Smooth muscle cell (in vitro differentiated cells): ENCODE data around the gene CENPN. TPM values are rescaled to one million over a fixed set of nuclear protein-coding genes. Genes with fewer than 3 reads are reported as not detected.

Source experiments
- DNase-seq: peaks from one replicate; lab custom pipeline; 2025; ENCODE audit not compliant: unreplicated experiment; lab: John Stamatoyannopoulos, UW
- H2AFZ ChIP-seq: fragments of 200-600 bp; sonication (generic); 2 replicates; pipeline ENCODE4 v1.6.0; 2016; ENCODE audit warnings: antibody characterized with exemption, low read depth, mild to moderate bottlenecking
- H3F3A ChIP-seq: fragments of 200-600 bp; sonication (generic); 2 replicates; pipeline ENCODE4 v1.6.0; 2017; ENCODE audit warnings: antibody characterized with exemption, low read depth
- H3K27ac ChIP-seq: fragments of 200-600 bp; sonication (generic); 2 replicates; pipeline ENCODE4 v1.5.1; 2016; ENCODE audit warnings: low read depth, mild to moderate bottlenecking
- H3K27me3 ChIP-seq: fragments of 200-600 bp; sonication (generic); 2 replicates; pipeline ENCODE4 v1.6.1; 2016; ENCODE audit warnings: low read depth, mild to moderate bottlenecking
- H3K36me3 ChIP-seq: fragments of 200-600 bp; sonication (generic); 2 replicates; pipeline ENCODE4 v1.5.1; 2016; ENCODE audit warnings: low read depth
- H3K4me1 ChIP-seq: fragments of 200-600 bp; sonication (generic); 2 replicates; pipeline ENCODE4 v1.5.1; 2016; ENCODE audit warnings: low read depth
- H3K4me2 ChIP-seq: fragments of 200-600 bp; sonication (generic); 2 replicates; pipeline ENCODE4 v1.6.0; 2016; ENCODE audit warnings: mild to moderate bottlenecking
- H3K4me3 ChIP-seq: fragments of 200-600 bp; sonication (generic); 2 replicates; pipeline ENCODE4 v1.5.1; 2016; ENCODE audit warnings: mild to moderate bottlenecking
- H3K79me2 ChIP-seq: fragments of 200-600 bp; sonication (generic); 2 replicates; pipeline ENCODE4 v1.6.0; 2016; ENCODE audit warnings: low read depth, mild to moderate bottlenecking
- H3K9ac ChIP-seq: fragments of 200-600 bp; sonication (generic); 2 replicates; pipeline ENCODE4 v1.6.0; 2016; ENCODE audit warnings: low read depth
- H3K9me3 ChIP-seq: fragments of 200-600 bp; sonication (generic); replicated peaks from 2 replicates; pipeline ENCODE4 v1.5.1; 2016; ENCODE audit warnings: low read depth
- H4K20me1 ChIP-seq: fragments of 200-600 bp; sonication (generic); 2 replicates; pipeline ENCODE4 v1.6.0; 2016; ENCODE audit warnings: low read depth
- WGBS: methylation state at CpG from one replicate; pipeline ENCODE4 v1.1.7; 2016; ENCODE audit warnings: low lambda C conversion rate; 5-methylcytosine and 5-hydroxymethylcytosine counted together
- polyA plus RNA-seq: library from polyadenylated mRNA; unstranded; fragments of >200 nt; fragmentation: Nextera tagmentation; extraction: Ambion mirVana; gene quantifications from 2 replicates; pipeline ENCODE4 v1.2.1, GENCODE V29; 2016
- total RNA-seq: library from RNA; depleted of rRNA; stranded (reverse); fragments of >200 nt; gene quantifications from 2 replicates; pipeline ENCODE4 v1.2.3, GENCODE V29; 2014
- TF ChIP-seq, protein P1 (sequence below): fragments of 200-600 bp; sonication (generic); IDR thresholded peaks from 2 replicates; pipeline ENCODE4 v1.5.1; 2017; ENCODE audit warnings: borderline replicate concordance, mild to moderate bottlenecking, antibody characterized with exemption; ENCODE audit not compliant: insufficient read depth, poor library complexity, severe bottlenecking

Gene CENPN
- total and polyA plus RNA-seq, 2 experiments from 2014 or later, result 18.8 to 25.1 TPM

DNA sequence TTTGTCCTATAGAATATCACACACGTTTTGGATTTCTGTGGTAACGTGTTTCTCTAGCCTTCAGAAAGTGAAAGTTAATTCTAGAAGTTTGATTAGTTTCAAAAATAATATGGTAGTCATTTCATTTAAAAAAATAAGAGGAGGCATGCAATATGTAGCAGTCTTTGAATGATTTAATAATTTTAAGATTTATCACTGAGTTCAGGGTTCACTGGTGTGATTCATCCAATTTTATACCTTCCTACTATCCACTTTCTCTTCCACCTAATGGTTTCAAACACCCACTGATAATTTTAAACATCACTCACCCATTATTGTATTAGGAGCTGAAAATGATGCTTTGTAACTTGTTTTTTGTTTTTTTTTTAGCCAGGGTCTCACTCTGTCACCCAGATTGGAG is 42.7 kb upstream of the CENPN start:
- no peaks in the 10 kb centered on the region for H4K20me1 ChIP-seq
- peaks cover 6% of the 10 kb centered on the region for H3K9me3 ChIP-seq
- no peak overlapping the region for H3K27ac ChIP-seq
- WGBS, result 84% methylated on average over 2 of the region's 2 CpGs
- H3K9ac ChIP-seq, result no peak overlapping the region
- TF ChIP-seq, protein P1, sequence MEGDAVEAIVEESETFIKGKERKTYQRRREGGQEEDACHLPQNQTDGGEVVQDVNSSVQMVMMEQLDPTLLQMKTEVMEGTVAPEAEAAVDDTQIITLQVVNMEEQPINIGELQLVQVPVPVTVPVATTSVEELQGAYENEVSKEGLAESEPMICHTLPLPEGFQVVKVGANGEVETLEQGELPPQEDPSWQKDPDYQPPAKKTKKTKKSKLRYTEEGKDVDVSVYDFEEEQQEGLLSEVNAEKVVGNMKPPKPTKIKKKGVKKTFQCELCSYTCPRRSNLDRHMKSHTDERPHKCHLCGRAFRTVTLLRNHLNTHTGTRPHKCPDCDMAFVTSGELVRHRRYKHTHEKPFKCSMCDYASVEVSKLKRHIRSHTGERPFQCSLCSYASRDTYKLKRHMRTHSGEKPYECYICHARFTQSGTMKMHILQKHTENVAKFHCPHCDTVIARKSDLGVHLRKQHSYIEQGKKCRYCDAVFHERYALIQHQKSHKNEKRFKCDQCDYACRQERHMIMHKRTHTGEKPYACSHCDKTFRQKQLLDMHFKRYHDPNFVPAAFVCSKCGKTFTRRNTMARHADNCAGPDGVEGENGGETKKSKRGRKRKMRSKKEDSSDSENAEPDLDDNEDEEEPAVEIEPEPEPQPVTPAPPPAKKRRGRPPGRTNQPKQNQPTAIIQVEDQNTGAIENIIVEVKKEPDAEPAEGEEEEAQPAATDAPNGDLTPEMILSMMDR, result no peak
- no peaks in the 10 kb centered on the region for H3K79me2 ChIP-seq
- H3K4me3 ChIP-seq, result no peak overlapping the region
- no peak overlapping the region for H2AFZ ChIP-seq
- no peaks in the 10 kb centered on the region for H3K4me1 ChIP-seq
- no peaks in the 10 kb centered on the region for H3K27me3 ChIP-seq
- no peaks in the 10 kb centered on the region for H3F3A ChIP-seq
- DNase-seq, result no peak
- H3K4me2 ChIP-seq, result no peak overlapping the region
- H3K36me3 ChIP-seq, result no peaks in the 10 kb centered on the region

DNA sequence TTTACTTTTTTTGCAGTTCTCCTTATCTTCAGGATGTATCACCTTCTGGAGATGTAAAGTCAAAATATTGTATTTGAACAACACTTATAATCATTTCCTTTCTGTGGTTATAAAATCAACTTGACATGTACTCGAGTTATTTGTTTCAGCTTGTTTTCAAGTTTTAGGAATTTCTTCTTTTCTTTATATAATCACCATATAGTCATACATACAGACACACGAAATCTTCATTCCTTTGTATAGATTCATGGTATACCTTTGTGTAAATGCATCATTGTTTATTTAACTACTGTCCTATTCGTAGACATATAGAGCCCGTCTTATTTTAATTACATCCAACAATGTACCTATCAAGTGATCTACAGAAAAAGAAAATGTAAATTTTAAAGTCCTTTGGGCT is 40.4 kb upstream of the CENPN start:
- H3K27me3 ChIP-seq, result no peaks in the 10 kb centered on the region
- no peaks in the 10 kb centered on the region for H3K36me3 ChIP-seq
- TF ChIP-seq, protein P1, result no peak
- WGBS, result 82% methylated on average over 4 of the region's 4 CpGs
- no peaks in the 10 kb centered on the region for H3K4me1 ChIP-seq
- H2AFZ ChIP-seq, result no peak overlapping the region
- no peak overlapping the region for H3K9ac ChIP-seq
- no peaks in the 10 kb centered on the region for H3F3A ChIP-seq
- no peak overlapping the region for H3K4me2 ChIP-seq
- H3K79me2 ChIP-seq, result no peaks in the 10 kb centered on the region
- no peaks in the 10 kb centered on the region for H4K20me1 ChIP-seq
- H3K4me3 ChIP-seq, result no peak overlapping the region
- no peaks in the 10 kb centered on the region for H3K9me3 ChIP-seq
- no peak overlapping the region for H3K27ac ChIP-seq
- no peak for DNase-seq

DNA sequence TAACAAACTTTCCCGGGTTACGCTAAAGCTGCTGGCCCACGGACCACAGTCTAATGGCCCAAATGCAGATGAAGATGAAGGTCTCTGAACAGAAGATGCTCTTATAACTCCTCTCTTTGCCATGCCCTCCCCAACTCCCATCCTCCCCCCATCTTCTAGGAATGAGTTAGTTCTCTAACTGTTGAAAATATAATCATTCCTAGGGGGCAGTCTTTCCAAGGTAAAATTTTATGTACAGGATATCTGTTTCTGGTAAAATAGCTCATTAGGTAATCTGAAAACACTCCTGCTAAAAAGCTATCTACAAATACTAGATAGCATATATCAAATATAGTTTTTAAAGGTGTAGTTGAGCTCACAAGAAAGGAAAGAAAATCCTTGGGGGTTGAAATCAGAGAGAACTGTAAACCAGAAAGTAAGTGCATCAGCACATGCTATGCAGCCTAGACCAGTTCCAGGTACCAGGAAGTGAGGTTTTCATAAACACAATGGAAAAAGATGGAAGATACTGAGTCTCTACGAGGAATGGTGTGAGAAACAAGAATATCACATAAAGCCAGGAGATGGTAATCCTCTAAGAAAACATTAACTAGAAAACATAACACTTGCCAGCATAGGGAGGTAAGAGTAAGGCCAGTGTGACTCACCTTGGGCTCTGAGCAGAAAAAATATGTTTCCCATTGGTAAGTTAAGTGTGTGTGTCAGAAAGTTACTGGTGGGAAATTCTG is 38.5 kb upstream of the CENPN start:
- Histone ChIP-seq H3K4me2 (no peak overlapping the region), H2AFZ (no peak overlapping the region), H3K9ac (no peak overlapping the region), H3K79me2 (no peaks in the 10 kb centered on the region), H3K27me3 (no peaks in the 10 kb centered on the region), H3K9me3 (no peaks in the 10 kb centered on the region), H3K4me1 (no peaks in the 10 kb centered on the region), H3K27ac (no peak overlapping the region), H3F3A (no peaks in the 10 kb centered on the region), H3K36me3 (no peaks in the 10 kb centered on the region), H3K4me3 (no peak overlapping the region), H4K20me1 (no peaks in the 10 kb centered on the region)
- WGBS, result 75% methylated on average over 4 of the region's 4 CpGs
- TF ChIP-seq, protein P1, result no peak
- DNase-seq, result no peak

DNA sequence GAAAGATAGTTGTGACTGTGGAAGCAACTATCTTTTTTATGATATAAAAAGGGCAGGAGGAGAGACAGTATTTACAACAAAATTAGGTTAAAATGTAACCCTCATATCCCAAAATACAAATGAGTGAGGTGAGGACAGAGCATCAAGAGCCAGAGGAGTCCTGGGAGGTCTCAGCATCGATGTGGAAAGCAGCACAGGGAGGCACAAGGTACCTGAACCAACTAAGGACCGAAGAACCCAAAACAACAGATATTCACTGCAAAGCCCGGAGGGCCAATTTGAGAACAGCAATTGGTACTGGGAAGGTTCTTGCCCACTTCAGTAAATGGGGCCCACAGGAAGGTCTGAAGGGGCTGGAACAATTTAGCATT is 37.9 kb upstream of the CENPN start:
- Histone ChIP-seq H2AFZ (no peak overlapping the region), H3K9me3 (no peaks in the 10 kb centered on the region), H3K79me2 (no peaks in the 10 kb centered on the region), H3K4me2 (no peak overlapping the region), H3F3A (no peaks in the 10 kb centered on the region), H3K27me3 (no peaks in the 10 kb centered on the region), H3K27ac (no peak overlapping the region), H3K36me3 (no peaks in the 10 kb centered on the region), H3K4me1 (peaks cover 1% of the 10 kb centered on the region), H3K4me3 (no peak overlapping the region), H4K20me1 (no peaks in the 10 kb centered on the region), H3K9ac (no peak overlapping the region)
- 94% methylated on average over 3 of the region's 3 CpGs for WGBS
- no peak for DNase-seq
- TF ChIP-seq, protein P1, result no peak
